HCT116 (cell line): ENCODE measurements around the gene YPEL3. TPM values are rescaled to one million over a fixed set of nuclear protein-coding genes. Genes with fewer than 3 reads are reported as not detected.

Source experiments
- ATAC-seq: fragments of 200-7000 bp; cut with Tn5 transposase; 2 replicates; pipeline ENCODE4 v1.9.1; 2020; ENCODE audit warnings: mild to moderate bottlenecking, moderate library complexity
- BruUV-seq: library from RNA; stranded (reverse); fragments of 400-500 nt; replicated peaks from 2 replicates; lab custom pipeline; 2021; lab: Mats Ljungman, UMichigan
- CTCF ChIA-PET: fragments of 300-600 bp; sonication (Branson Sonifier 250); formaldehyde crosslinking; loops from one replicate; lab custom pipeline; 2021; ENCODE audit warnings: antibody characterized with exemption; lab: Charles Lee
- POLR2A ChIA-PET: fragments of 300-600, 350-600 bp; sonication (Branson Sonifier 250); formaldehyde crosslinking; loops from one replicate; lab custom pipeline; 2021; ENCODE audit warnings: antibody characterized with exemption; lab: Charles Lee
- RAD21 ChIA-PET, 2 experiments: fragments of 300-600 bp; sonication (Branson Sonifier 250); formaldehyde crosslinking; loops; one replicate each; lab custom pipeline; 2023; ENCODE audit warnings: low total read pairs in 2 of 2; ENCODE audit not compliant: uncharacterized antibody in 2 of 2, unreplicated experiment in 2 of 2, low non-redundant PET in 1 of 2; lab: Charles Lee
- DNase-seq: peaks from one replicate; pipeline ENCODE4 v3.0.0-alpha.2; 2010; ENCODE audit warnings: low read depth, low spot score
- H2AFZ ChIP-seq: fragments of 200-600 bp; shearing (Covaris generic), sonication (generic); 2 replicates; pipeline ENCODE4 v1.6.1; 2017; ENCODE audit warnings: low read depth, mixed run types, mixed read lengths, antibody characterized with exemption, low read length; ENCODE audit not compliant: poor library complexity, severe bottlenecking
- H3K27ac ChIP-seq: 2 replicates; pipeline ENCODE4 v1.5.1; 2012; ENCODE audit warnings: low read depth, low read length
- H3K27me3 ChIP-seq: fragments of 200-600 bp; sonication (generic); 2 replicates; pipeline ENCODE4 v1.6.1; 2016; ENCODE audit warnings: mixed run types, low read length, mixed read lengths; ENCODE audit not compliant: insufficient read depth
- H3K36me3 ChIP-seq, 2 experiments: fragments of 200-500 bp in 1 of 2; fragments of 200-600 bp in 1 of 2; sonication (Bioruptor generic) in 1 of 2; sonication (generic) in 1 of 2; 2 replicates each; pipeline versions ENCODE4 v1.5.1 to v1.6.1; 2014 to 2016; ENCODE audit warnings: low read length in 2 of 2, inconsistent platforms in 1 of 2, mixed read lengths in 1 of 2, mixed run types in 1 of 2; ENCODE audit not compliant: insufficient read depth in 2 of 2, control insufficient read depth in 1 of 2
- H3K4me1 ChIP-seq, 2 experiments: fragments of 200-600 bp in 1 of 2; sonication (generic) in 1 of 2; 2 replicates each; pipeline versions ENCODE4 v1.5.1 to v1.6.1; 2012 to 2017; ENCODE audit warnings: low read length in 2 of 2, inconsistent platforms in 1 of 2, mild to moderate bottlenecking in 1 of 2, mixed read lengths in 1 of 2, mixed run types in 1 of 2, moderate library complexity in 1 of 2; ENCODE audit not compliant: insufficient read depth in 2 of 2, control insufficient read depth in 1 of 2
- H3K4me2 ChIP-seq: fragments of 200-600 bp; sonication (generic); 2 replicates; pipeline ENCODE4 v1.6.1; 2017; ENCODE audit warnings: mixed run types, low read length, mixed read lengths
- H3K4me3 ChIP-seq, 2 experiments: fragments of 200-600 bp in 1 of 2; sonication (generic) in 1 of 2; replicated peaks in 1 of 2; 2 replicates each; pipeline ENCODE4 v1.5.1; 2011 to 2016; ENCODE audit warnings: low read length in 2 of 2, control low read depth in 1 of 2, low read depth in 1 of 2, mild to moderate bottlenecking in 1 of 2, mixed read lengths in 1 of 2, mixed run types in 1 of 2
- H3K79me2 ChIP-seq: fragments of 200-600 bp; sonication (generic); 2 replicates; pipeline ENCODE4 v1.6.1; 2017; ENCODE audit warnings: mild to moderate bottlenecking, mixed run types, low read length, moderate library complexity, mixed read lengths; ENCODE audit not compliant: insufficient read depth
- H3K9ac ChIP-seq: fragments of 200-600 bp; sonication (generic); 2 replicates; pipeline ENCODE4 v1.6.1; 2016; ENCODE audit warnings: low read length, mixed read lengths
- H3K9me2 ChIP-seq: fragments of 200-600 bp; sonication (generic), shearing (Covaris generic); 2 replicates; pipeline ENCODE4 v1.6.1; 2017; ENCODE audit warnings: mixed run types, mild to moderate bottlenecking, moderate library complexity; ENCODE audit not compliant: insufficient read depth
- H3K9me3 ChIP-seq, 2 experiments: fragments of 200-500 bp in 1 of 2; fragments of 200-600 bp in 1 of 2; sonication (Bioruptor generic) in 1 of 2; sonication (generic) in 1 of 2; 2 replicates each; pipeline ENCODE4 v1.6.1; 2014 to 2017; ENCODE audit warnings: low read length in 2 of 2, mixed read lengths in 2 of 2, inconsistent platforms in 1 of 2, low read depth in 1 of 2, mild to moderate bottlenecking in 1 of 2, mixed run types in 1 of 2, moderate library complexity in 1 of 2; ENCODE audit not compliant: control insufficient read depth in 1 of 2, insufficient read depth in 1 of 2
- H4K20me1 ChIP-seq: fragments of 200-600 bp; sonication (generic), shearing (Covaris generic); 2 replicates; pipeline ENCODE4 v1.6.1; 2017; ENCODE audit warnings: mixed run types, mild to moderate bottlenecking, moderate library complexity; ENCODE audit not compliant: insufficient read depth
- CBX3 ChIP-seq: IDR thresholded peaks from 2 replicates; pipeline ENCODE4 v1.6.1; 2012; ENCODE audit warnings: low read depth
- CEBPB ChIP-seq: IDR thresholded peaks from 2 replicates; pipeline ENCODE4 v1.6.1; 2012; ENCODE audit warnings: low read depth
- CTCF ChIP-seq, 3 experiments: fragments of 200-600 bp in 1 of 3; sonication (generic) in 1 of 3; IDR thresholded peaks in 2 of 3; conservative IDR thresholded peaks in 1 of 3; 2 replicates each; pipeline ENCODE4 v1.5.1; 2012 to 2017; ENCODE audit warnings: low read depth in 2 of 3, low read length in 2 of 3, antibody characterized with exemption in 1 of 3, borderline replicate concordance in 1 of 3, control low read depth in 1 of 3, mild to moderate bottlenecking in 1 of 3, mixed read lengths in 1 of 3, mixed run types in 1 of 3, moderate library complexity in 1 of 3; ENCODE audit not compliant: insufficient read depth in 1 of 3
- EGR1 ChIP-seq: IDR thresholded peaks from 2 replicates; pipeline ENCODE4 v1.6.1; 2012; ENCODE audit warnings: low read depth
- ELF1 ChIP-seq: IDR thresholded peaks from 2 replicates; pipeline ENCODE4 v1.6.1; 2012; ENCODE audit warnings: low read depth, borderline replicate concordance
- FOSL1 ChIP-seq: IDR thresholded peaks from 2 replicates; pipeline ENCODE4 v1.6.1; 2012; ENCODE audit warnings: low read depth
- JUND ChIP-seq: IDR thresholded peaks from 2 replicates; pipeline ENCODE4 v1.6.1; 2012
- POLR2A ChIP-seq: IDR thresholded peaks from 2 replicates; pipeline ENCODE4 v1.7.0; 2011; ENCODE audit warnings: borderline replicate concordance; ENCODE audit not compliant: insufficient read depth, insufficient read length; ENCODE audit errors: extremely low read depth
- POLR2AphosphoS5 ChIP-seq: IDR thresholded peaks from 2 replicates; pipeline ENCODE4 v1.6.1; 2011; ENCODE audit warnings: mild to moderate bottlenecking, low read depth, low read length, moderate library complexity
- REST ChIP-seq: IDR thresholded peaks from 2 replicates; pipeline ENCODE4 v1.6.1; 2012; ENCODE audit warnings: low read depth
- SRF ChIP-seq: IDR thresholded peaks from 2 replicates; pipeline ENCODE4 v1.6.1; 2012; ENCODE audit warnings: low read depth
- TCF7L2 ChIP-seq: IDR thresholded peaks from 2 replicates; pipeline ENCODE4 v1.7.0; 2011; ENCODE audit warnings: borderline replicate concordance, inconsistent platforms; ENCODE audit not compliant: insufficient read depth, insufficient read length; ENCODE audit errors: extremely low read depth
- ZBTB33 ChIP-seq: IDR thresholded peaks from 2 replicates; pipeline ENCODE4 v1.6.1; 2011; ENCODE audit warnings: mild to moderate bottlenecking, low read length, moderate library complexity; ENCODE audit not compliant: insufficient replicate concordance; ENCODE audit errors: extremely low read depth
- ZFX ChIP-seq: fragments of 450-650 bp; IDR thresholded peaks from 2 replicates; pipeline ENCODE4 v1.6.1; 2017
- intact Hi-C: fragments of 100-400 bp; cut with micrococcal nuclease; formaldehyde crosslinking; loops from 2 replicates; pipeline ENCODE4 v1.10.0; 2022
- total RNA-seq: library from RNA; stranded (reverse); gene quantifications from one replicate; pipeline ENCODE4 v1.2.1, GENCODE V29; 2021; ENCODE audit not compliant: unreplicated experiment

YPEL3 gene
- total RNA-seq, 1 experiment from 2014 or later = 10.9 TPM

- DNase-seq = no peak
- intact Hi-C loops = no loop called here
- TF ChIP-seq ELF1 (no peak), EGR1 (no peak), CTCF (IDR thresholded peaks at IDR 0.05 in 2 of 3, conservative IDR thresholded peaks at IDR 0.05 in 1 of 3; ENCODE audit: borderline replicate concordance in 1 of 3, insufficient read depth in 1 of 3, low read depth in 2 of 3, low read length in 2 of 3) (no peak), CEBPB (no peak), POLR2A (no peak), ZBTB33 (no peak), POLR2AphosphoS5 (no peak), FOSL1 (no peak), ZFX (no peak), REST (no peak), SRF (no peak), CBX3 (no peak), JUND (no peak), TCF7L2 (no peak)
- TF ChIP-seq, all 23 proteins: peak for 0
- no peak overlapping the region for H3K4me3 ChIP-seq
- no peak overlapping the region for H3K9ac ChIP-seq
- BruUV-seq = no TSS peak
- H3K9me2 ChIP-seq = no peaks in the 10 kb centered on the region
- no peak for ATAC-seq
- H4K20me1 ChIP-seq = no peaks in the 10 kb centered on the region
- H3K4me2 ChIP-seq = no peak overlapping the region
- H3K79me2 ChIP-seq = no peaks in the 10 kb centered on the region
- RAD21 ChIA-PET = no interaction called here
- no peaks in the 10 kb centered on the region for H3K36me3 ChIP-seq
- H3K4me1 ChIP-seq = peaks cover 20 to 37% of the 10 kb centered on the region in 2 experiments
- POLR2A ChIA-PET = no interaction called here
- H3K27me3 ChIP-seq = no peaks in the 10 kb centered on the region
- H2AFZ ChIP-seq = no peak overlapping the region
- CTCF ChIA-PET = no interaction called here
- no peaks in the 10 kb centered on the region for H3K9me3 ChIP-seq
- H3K27ac ChIP-seq = no peak overlapping the region
Observed at GRCh38 chr16:30108059-30108850, 12.2 kb upstream of the YPEL3 start.
